ENCODE results near the gene HECW1. TPM values are rescaled to one million over a fixed set of nuclear protein-coding genes. Genes with fewer than 3 reads are reported as not detected.

HECW1 gene
- total RNA-seq, 8 experiments from 2014 or later, result 0.09 to 16.7 (median 10.6) TPM

- ATAC-seq (replicated peaks in 6 of 8), result no peak
- Histone ChIP-seq H3K4me1 (replicated peaks in 1 of 2) (no peaks in the 10 kb centered on the region), H3K27ac (no peak overlapping the region), H3K4me3 (no peak overlapping the region)
- 25 to 90% (median 77%) methylated on average over 2 to 8 of the region's 15 CpGs; no CpG with 5 or more reads in 4 of the 10 experiments for WGBS, 10 experiments
- in situ Hi-C loops (cut with MboI; ENCODE audit: low pct_unique_long_range_greater_than_20kb in 2 of 9, low sequenced_read_pairs in 9 of 9, unreplicated experiment in 9 of 9), result no loop called here
Observed at GRCh38 chr7:43536773-43537172, 424.3 kb downstream of the HECW1 start.

GRCh38 chr7:43537765-43538403 is 425.4 kb downstream of the HECW1 start:
- H3K4me1 ChIP-seq (replicated peaks in 1 of 2), result no peaks in the 10 kb centered on the region
- H3K27ac ChIP-seq, result no peak overlapping the region
- ATAC-seq (replicated peaks in 6 of 8), result no peak
- in situ Hi-C loops (cut with MboI; ENCODE audit: low pct_unique_long_range_greater_than_20kb in 2 of 9, low sequenced_read_pairs in 9 of 9, unreplicated experiment in 9 of 9), result no loop called here
- 33 to 100% (median 86%) methylated on average over 1 to 8 of the region's 9 CpGs; no CpG with 5 or more reads in 1 of the 10 experiments for WGBS, 10 experiments
- H3K4me3 ChIP-seq, result no peak overlapping the region

DNA sequence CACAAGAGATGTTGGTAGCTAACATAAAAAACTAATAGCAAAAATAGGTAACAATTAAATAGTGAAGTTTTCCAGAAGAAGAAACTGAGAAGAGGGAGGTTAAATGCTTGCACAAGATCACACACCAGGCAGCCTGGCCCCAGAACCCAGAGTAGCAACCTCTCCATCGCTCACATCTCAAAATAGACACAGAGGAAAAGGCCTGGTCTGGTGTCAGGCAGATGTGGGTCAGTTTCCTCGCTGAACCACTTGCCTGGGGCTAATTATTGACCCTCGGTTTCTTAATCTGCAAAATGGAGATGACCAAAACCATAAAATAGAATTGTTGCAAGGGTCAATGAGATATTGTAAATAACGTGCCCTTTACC is 425.9 kb downstream of the HECW1 start:
- ATAC-seq (replicated peaks in 6 of 8), result no peak
- Histone ChIP-seq H3K27ac (no peak overlapping the region), H3K4me3 (no peak overlapping the region), H3K4me1 (replicated peaks in 1 of 2) (no peaks in the 10 kb centered on the region)
- WGBS, 10 experiments, result 40 to 100% (median 86%) methylated on average over 1 to 4 of the region's 4 CpGs; no CpG with 5 or more reads in 2 of the 10 experiments
- in situ Hi-C loops (cut with MboI; ENCODE audit: low pct_unique_long_range_greater_than_20kb in 2 of 9, low sequenced_read_pairs in 9 of 9, unreplicated experiment in 9 of 9), result no loop called here

DNA sequence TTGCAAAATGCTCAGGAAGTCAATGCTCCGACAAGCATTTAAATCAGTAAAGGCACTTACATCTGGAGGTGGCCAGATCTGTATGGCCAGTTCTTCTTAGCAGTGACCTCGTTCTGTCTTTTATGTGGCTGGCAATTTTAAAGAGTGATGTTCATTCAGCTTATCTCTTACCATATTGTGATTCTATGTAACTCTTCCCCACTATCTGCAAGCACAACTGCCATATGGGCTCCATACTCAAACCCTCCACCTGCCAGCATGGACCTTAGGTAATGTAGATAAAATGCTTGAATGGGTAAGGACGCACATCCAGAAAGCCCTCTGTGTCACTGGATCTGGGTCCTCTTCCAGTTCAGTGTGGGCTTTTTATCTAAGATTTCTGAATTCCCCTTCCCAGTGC is 428.0 kb downstream of the HECW1 start:
- Histone ChIP-seq H3K4me3 (no peak overlapping the region), H3K27ac (no peak overlapping the region), H3K4me1 (replicated peaks in 1 of 2) (no peaks in the 10 kb centered on the region)
- 40 to 100% (median 84%) methylated on average over 1 to 3 of the region's 3 CpGs; no CpG with 5 or more reads in 2 of the 10 experiments for WGBS, 10 experiments
- in situ Hi-C loops (cut with MboI; ENCODE audit: low pct_unique_long_range_greater_than_20kb in 2 of 9, low sequenced_read_pairs in 9 of 9, unreplicated experiment in 9 of 9), result no loop called here
- no peak for ATAC-seq (replicated peaks in 6 of 8)

GRCh38 chr7:43542716-43543115 is 430.3 kb downstream of the HECW1 start:
- no peak overlapping the region for H3K27ac ChIP-seq
- in situ Hi-C loops (cut with MboI; ENCODE audit: low pct_unique_long_range_greater_than_20kb in 2 of 9, low sequenced_read_pairs in 9 of 9, unreplicated experiment in 9 of 9), result no loop called here
- H3K4me3 ChIP-seq, result no peak overlapping the region
- no peak for ATAC-seq (replicated peaks in 6 of 8)
- 67 to 98% (median 86%) methylated on average over 1 to 5 of the region's 5 CpGs for WGBS, 10 experiments
- H3K4me1 ChIP-seq (replicated peaks in 1 of 2), result no peaks in the 10 kb centered on the region

- no peak for ATAC-seq (replicated peaks in 6 of 8)
- in situ Hi-C loops (cut with MboI; ENCODE audit: low pct_unique_long_range_greater_than_20kb in 2 of 9, low sequenced_read_pairs in 9 of 9, unreplicated experiment in 9 of 9), result no loop called here
- H3K4me1 ChIP-seq (replicated peaks in 1 of 2), result no peaks in the 10 kb centered on the region
- no peak overlapping the region for H3K4me3 ChIP-seq
- H3K27ac ChIP-seq, result no peak overlapping the region
Observed at GRCh38 chr7:43546231-43546630, 433.8 kb downstream of the HECW1 start.

- WGBS, 10 experiments, result 82 to 100% (median 97%) methylated on average over 1 to 13 of the region's 16 CpGs; no CpG with 5 or more reads in 3 of the 10 experiments
- ATAC-seq (replicated peaks in 6 of 8), result no peak
- no peak overlapping the region for H3K4me3 ChIP-seq
- no peak overlapping the region for H3K27ac ChIP-seq
- no peaks in the 10 kb centered on the region for H3K4me1 ChIP-seq (replicated peaks in 1 of 2)
- in situ Hi-C loops (cut with MboI; ENCODE audit: low pct_unique_long_range_greater_than_20kb in 2 of 9, low sequenced_read_pairs in 9 of 9, unreplicated experiment in 9 of 9), result no loop called here
Observed at GRCh38 chr7:43550427-43550826, 438.0 kb downstream of the HECW1 start.

DNA sequence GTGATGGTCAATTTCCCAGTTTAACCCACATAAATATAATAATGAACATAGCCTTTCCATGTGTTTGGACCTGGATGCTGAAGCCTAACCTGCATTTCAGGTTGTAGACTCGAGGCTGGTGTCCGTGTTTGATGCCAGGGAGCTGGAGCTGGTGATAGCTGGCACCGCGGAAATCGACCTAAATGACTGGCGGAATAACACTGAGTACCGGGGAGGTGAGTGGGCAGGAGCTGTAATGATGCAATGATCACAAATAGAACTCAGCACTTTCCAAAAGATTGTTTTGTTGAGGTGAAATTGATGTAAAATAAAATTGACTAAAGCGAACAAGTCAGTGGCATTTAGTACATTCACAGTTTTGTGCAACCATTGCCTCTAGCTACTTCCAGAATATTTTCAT is 439.7 kb downstream of the HECW1 start:
- Histone ChIP-seq H3K27ac (no peak overlapping the region), H3K4me1 (replicated peaks in 1 of 2) (no peaks in the 10 kb centered on the region), H3K4me3 (no peak overlapping the region)
- no peak for ATAC-seq (replicated peaks in 6 of 8)
- in situ Hi-C loops (cut with MboI; ENCODE audit: low pct_unique_long_range_greater_than_20kb in 2 of 9, low sequenced_read_pairs in 9 of 9, unreplicated experiment in 9 of 9), result no loop called here
- 40 to 100% (median 81%) methylated on average over 1 to 8 of the region's 8 CpGs; no CpG with 5 or more reads in 1 of the 10 experiments for WGBS, 10 experiments

DNA sequence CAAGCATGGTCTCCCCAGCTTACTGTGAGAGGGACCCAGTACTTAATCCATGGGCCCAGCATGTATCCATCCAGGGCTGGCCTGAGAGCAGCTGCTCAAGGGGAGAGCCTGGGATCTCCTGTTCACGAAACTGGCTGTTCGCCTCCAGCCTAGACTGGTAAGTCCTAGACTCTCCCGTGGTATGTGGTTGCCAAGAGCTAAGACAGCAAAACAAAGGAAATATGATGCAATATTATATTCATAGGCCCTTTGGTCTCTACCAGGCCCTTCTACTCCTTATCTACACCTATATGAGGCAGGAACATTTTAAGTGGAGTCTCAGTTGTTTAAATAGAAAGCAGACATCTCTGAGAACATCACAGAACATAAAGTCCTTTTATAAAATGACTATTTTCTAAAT is 441.6 kb downstream of the HECW1 start:
- peak in 2 of 8 experiments; percentile 37 to 59 for ATAC-seq (replicated peaks in 6 of 8)
- 18 to 90% (median 83%) methylated on average over 2 to 3 of the region's 3 CpGs; no CpG with 5 or more reads in 4 of the 10 experiments for WGBS, 10 experiments
- Histone ChIP-seq H3K4me3 (no peak overlapping the region), H3K4me1 (replicated peaks in 1 of 2) (no peaks in the 10 kb centered on the region), H3K27ac (no peak overlapping the region)
- in situ Hi-C loops (cut with MboI; ENCODE audit: low pct_unique_long_range_greater_than_20kb in 2 of 9, low sequenced_read_pairs in 9 of 9, unreplicated experiment in 9 of 9), result no loop called here

DNA sequence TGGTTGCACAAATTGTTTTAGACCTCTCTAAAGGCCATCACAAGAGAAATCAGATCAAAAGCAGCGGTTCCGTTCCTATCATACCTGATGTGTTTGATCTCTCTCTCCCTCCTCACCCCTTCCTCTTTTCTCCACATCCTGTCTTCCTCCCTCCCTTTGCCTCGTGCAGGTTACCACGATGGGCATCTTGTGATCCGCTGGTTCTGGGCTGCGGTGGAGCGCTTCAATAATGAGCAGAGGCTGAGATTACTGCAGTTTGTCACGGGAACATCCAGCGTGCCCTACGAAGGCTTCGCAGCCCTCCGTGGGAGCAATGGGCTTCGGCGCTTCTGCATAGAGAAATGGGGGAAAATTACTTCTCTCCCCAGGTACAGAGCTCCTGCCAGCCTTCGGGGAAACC is 442.0 kb downstream of the HECW1 start:
- no peak for ATAC-seq (replicated peaks in 6 of 8)
- H3K4me3 ChIP-seq, result no peak overlapping the region
- no peaks in the 10 kb centered on the region for H3K4me1 ChIP-seq (replicated peaks in 1 of 2)
- in situ Hi-C loops (cut with MboI; ENCODE audit: low pct_unique_long_range_greater_than_20kb in 2 of 9, low sequenced_read_pairs in 9 of 9, unreplicated experiment in 9 of 9), result no loop called here
- WGBS, 10 experiments, result 68 to 100% (median 86%) methylated on average over 2 to 12 of the region's 15 CpGs; no CpG with 5 or more reads in 2 of the 10 experiments
- H3K27ac ChIP-seq, result no peak overlapping the region

DNA sequence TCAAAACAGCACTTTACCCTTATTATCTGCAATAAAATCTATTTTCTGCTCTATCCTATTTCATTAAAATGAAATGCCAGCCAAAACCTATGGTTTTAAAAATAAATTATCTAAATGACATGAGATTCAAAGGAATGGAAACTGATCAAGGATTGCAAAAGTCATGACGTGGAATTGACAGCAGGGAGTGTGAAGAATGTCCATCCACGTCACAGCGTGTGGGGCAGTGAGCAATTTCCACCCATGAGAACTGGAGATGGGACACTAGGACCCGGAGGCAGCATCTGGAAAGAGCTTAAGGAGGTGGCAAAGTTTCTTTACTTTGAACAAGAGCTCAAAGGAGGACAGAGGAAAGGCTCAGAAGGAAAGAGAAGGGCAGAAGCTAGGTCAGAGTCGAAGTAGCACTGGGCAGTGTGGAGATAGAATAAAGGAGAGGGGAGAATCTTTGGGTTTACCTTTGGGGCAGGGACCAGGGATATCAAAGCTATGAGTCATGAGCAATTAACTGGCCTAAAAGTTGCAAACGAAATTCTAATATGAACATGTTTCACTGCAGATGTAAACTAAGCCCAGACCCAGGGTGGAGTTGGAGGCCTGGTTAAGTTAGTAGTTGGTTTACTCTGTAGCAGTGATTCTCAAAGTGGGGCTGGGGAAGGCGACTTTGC is 445.5 kb downstream of the HECW1 start:
- no peak overlapping the region for H3K4me3 ChIP-seq
- H3K4me1 ChIP-seq (replicated peaks in 1 of 2), result no peaks in the 10 kb centered on the region
- 36 to 90% (median 75%) methylated on average over 1 to 7 of the region's 7 CpGs for WGBS, 10 experiments
- H3K27ac ChIP-seq, result no peak overlapping the region
- ATAC-seq (replicated peaks in 6 of 8), result peak in 3 of 8 experiments; percentile 31 to 71 (median 33)
- in situ Hi-C loops (cut with MboI; ENCODE audit: low pct_unique_long_range_greater_than_20kb in 2 of 9, low sequenced_read_pairs in 9 of 9, unreplicated experiment in 9 of 9), result no loop called here

DNA sequence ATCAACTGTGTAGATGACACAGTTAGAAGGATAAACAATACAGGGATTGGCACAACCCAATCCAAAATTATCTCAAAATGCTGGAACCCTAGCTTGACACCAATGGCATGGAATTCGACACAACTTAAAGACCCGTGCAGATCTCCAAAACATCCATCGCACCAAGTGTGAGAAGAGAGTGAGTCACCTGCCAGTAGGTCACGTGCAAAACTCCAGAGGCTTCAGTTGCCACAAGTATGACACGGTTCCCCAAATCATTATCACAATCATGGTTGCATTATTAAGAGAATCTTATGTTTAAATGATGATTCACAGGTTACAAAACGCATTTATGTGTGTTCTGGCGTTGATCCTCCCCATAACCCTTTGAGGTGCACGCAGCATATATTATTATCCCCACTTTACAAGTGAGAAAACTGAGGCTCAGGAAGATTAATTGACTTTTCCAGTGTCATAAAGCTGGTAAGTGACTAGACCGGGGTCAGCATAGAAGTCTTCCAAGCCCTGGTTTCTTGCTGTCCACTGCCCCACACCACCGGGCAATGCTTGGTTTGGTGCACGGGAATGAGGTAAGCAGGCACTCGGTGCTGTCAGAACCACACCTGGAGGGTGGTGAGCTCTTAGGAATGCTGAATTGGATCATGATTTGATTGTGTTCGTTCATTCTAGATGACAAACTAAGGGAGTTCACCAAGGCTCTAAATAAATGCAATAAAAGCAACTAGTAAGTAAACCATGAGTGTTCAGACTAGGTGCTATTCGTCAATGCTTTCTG is 446.9 kb downstream of the HECW1 start:
- WGBS, 10 experiments, result 70 to 100% (median 89%) methylated on average over 2 to 13 of the region's 14 CpGs; no CpG with 5 or more reads in 1 of the 10 experiments
- no peaks in the 10 kb centered on the region for H3K4me1 ChIP-seq (replicated peaks in 1 of 2)
- no peak overlapping the region for H3K27ac ChIP-seq
- in situ Hi-C loops (cut with MboI; ENCODE audit: low pct_unique_long_range_greater_than_20kb in 2 of 9, low sequenced_read_pairs in 9 of 9, unreplicated experiment in 9 of 9), result no loop called here
- H3K4me3 ChIP-seq, result no peak overlapping the region
- ATAC-seq (replicated peaks in 6 of 8), result no peak

DNA sequence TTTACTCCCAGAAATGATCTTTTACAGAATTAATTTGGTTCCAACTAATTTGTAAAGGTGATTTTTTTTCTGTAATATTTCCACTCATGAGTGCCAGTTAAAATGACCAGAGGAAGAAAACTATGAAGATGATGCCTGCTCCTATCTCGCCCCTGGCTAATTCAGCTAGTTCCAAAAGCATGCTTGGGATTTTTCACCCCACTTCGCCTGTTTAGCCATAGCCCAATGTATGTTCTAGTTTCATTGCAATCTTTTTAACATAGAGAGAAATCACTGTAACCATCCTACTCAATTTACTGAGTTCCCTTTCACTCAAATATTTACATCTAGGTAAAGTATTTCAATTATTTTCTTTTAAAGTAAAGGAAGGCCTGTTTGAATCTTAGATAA is 447.5 kb downstream of the HECW1 start:
- H3K4me3 ChIP-seq, result no peak overlapping the region
- WGBS, 10 experiments, result 73 to 100% (median 80%) methylated on average over 1 to 2 of the region's 2 CpGs; no CpG with 5 or more reads in 1 of the 10 experiments
- in situ Hi-C loops (cut with MboI; ENCODE audit: low pct_unique_long_range_greater_than_20kb in 2 of 9, low sequenced_read_pairs in 9 of 9, unreplicated experiment in 9 of 9), result no loop called here
- no peak for ATAC-seq (replicated peaks in 6 of 8)
- H3K27ac ChIP-seq, result no peak overlapping the region
- H3K4me1 ChIP-seq (replicated peaks in 1 of 2), result no peaks in the 10 kb centered on the region
